NCI-H1092 treated with DMSO at 0.1 percent for 48 hours (cell line): Measurements from ENCODE around the gene ELK3.
A peak's percentile ranks its signal among the peaks of the same experiment; 100 is the strongest.

Experiments
- DNase-seq: peaks from one replicate; lab custom pipeline; 2025; lab: John Stamatoyannopoulos, UW

ELK3 gene

DNA sequence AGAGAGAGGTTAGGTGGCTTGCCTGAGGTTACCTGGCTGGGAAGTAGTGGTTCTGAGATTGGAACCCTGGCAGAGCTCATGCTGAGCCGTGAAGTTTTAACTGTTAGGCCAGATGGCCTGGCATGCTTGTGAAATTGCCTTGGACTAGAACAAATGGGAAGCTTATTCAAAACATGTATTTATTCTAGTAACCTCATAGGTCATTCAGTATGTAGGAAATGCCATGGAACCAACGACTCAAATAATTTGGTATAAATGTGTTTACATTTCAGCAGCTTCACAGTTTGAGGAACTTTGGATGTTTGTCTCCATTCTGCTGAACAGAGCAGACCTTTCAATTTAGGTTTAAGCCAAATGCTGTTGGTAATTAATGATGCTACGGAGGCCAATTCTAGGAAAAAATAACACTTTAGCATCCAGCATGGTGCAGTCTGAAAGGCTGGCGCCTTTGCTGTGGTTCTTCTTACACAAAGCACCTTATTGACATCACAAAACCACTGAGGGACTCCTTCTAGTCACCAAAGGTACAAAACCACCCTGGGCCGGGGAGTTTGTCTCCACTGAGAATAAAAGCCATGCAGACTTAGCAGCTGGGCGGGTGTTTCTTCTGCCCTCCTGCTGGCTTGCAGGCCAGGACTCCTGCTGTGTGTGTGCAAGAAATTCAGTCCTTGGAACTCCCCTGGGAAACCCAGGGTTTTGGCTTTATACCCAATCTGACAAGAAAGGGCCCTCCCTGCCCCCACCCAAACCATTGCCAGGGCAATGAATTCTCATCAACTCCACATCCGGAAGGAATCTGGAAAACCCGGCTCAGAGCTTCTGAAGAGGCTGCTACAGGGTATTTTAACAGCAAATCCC lies 64.2 kb downstream of the ELK3 start:
- DNase-seq = peak; percentile 51

GRCh38 chr12:96260231-96260630 lies 66.1 kb downstream of the ELK3 start:
- no peak for DNase-seq

GRCh38 chr12:96260644-96261043 lies 66.5 kb downstream of the ELK3 start:
- DNase-seq = no peak

DNA sequence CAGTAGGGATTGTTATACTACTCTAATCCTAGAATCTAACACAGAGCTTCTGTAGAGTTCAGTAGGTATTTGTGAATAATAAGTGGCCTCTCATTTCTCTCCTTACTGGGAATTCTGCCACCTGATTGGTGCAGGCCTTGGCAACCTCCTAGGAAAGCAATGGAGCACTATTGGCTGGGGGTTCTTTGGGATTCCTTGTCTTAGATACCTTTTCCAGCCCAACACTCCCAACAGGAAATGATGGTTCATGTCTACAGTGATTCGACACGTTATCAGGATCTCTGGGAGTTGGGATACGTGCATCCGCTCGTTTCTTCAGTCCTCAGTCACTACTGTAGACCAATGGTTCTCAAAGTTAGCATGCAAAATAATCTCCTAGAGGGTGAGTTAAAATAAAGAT lies 67.4 kb downstream of the ELK3 start:
- DNase-seq = no peak

- peak; percentile 87 for DNase-seq
Observed at GRCh38 chr12:96263449-96263902, 69.3 kb downstream of the ELK3 start.

GRCh38 chr12:96265400-96265799 lies 71.2 kb downstream of the ELK3 start:
- DNase-seq = no peak

GRCh38 chr12:96265836-96266235 lies 71.7 kb downstream of the ELK3 start:
- no peak for DNase-seq

- DNase-seq = no peak
Observed at GRCh38 chr12:96266238-96266637, 72.1 kb downstream of the ELK3 start.

- no peak for DNase-seq
Observed at GRCh38 chr12:96271469-96272199, 77.5 kb downstream of the ELK3 start.

GRCh38 chr12:96274331-96274730 lies 80.2 kb downstream of the ELK3 start:
- DNase-seq = no peak

DNA sequence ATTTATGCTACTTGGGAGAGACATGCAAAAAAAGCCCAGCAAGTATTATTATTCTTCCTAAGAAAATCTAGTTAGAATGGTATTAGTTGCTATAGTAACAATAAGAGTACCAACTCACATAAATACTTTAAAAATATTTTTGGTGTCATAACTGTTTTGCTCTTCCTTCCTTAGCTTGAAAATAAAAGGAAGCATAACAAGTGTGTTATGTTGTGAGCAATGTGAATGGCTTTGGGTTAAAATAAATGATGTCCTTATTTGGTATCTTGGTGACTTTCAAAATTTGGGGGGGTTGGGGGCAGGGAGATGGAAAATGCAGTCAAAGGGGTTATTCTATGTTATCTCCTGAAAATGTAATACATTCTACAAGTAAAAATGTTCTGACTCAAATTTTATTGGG lies 91.0 kb downstream of the ELK3 start:
- no peak for DNase-seq

- DNase-seq = no peak
Observed at GRCh38 chr12:96289067-96289466, 94.9 kb downstream of the ELK3 start.

DNA sequence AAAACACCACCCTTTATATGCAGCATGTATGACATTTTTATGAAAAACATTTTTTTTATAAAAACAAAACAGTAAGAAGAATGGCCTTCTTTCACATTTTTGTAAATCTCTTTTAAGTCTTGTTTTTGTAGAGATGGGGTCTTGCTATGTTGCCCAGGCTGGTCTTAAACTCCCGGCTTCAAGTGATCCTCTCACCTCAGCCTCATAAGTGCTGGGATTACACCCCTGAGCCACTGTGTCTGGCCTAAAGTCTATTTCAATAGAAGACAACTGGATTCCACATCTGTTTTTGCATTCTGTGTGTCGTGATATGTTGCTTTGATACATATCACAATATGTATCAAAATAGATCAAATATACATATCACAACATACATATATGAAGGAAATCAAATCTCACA lies 98.9 kb downstream of the ELK3 start:
- DNase-seq = no peak

- no peak for DNase-seq
Observed at GRCh38 chr12:96294831-96295230, 100.7 kb downstream of the ELK3 start.

DNA sequence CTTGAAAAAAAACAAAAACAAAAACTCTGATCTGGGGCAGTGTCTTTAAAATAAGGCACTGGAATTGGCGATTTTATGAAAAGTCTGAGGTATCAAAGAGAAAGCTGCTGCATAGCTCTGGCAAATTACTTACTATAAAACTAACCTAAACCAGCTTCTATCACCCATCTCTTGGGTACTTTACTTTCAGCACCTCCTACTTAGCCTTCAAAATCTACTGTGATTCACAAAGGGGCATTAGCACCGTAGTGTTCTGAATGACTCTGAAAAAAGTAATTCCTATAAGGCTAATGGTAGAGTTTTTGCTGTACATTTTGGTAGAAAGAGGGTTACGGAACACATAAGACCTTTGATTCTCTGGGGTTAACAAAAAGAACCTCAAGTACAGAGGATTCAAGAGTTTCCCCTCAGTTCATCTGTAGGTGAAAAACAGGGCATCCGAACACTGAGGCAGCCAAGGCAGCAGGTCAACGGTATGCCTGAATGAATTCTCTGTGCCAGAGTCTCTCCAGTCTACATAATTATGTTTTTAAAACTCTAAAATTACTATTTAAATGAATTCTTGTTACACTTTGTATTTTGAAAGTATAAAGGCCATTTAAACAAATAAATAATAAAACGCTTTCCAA lies 101.5 kb downstream of the ELK3 start:
- DNase-seq = no peak

DNA sequence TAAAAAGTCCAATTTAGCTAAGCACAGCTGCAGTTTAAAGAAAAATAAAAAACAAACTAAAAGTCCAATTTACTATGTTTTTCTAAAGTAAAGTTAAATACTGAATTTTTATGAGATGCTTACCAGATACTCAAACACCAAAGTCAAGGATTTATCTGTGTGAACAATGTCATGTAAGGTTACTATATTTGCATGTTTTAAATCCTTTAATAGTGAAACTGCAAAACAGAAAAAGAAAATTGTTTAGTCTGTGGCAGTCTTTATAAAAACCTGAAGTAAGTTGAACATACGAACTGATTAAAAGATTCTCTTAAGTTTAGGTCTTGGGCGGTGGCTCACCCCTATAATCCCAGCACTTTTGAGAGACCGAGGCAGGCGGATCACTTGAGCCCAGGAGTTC lies 103.3 kb downstream of the ELK3 start:
- DNase-seq = no peak

DNA sequence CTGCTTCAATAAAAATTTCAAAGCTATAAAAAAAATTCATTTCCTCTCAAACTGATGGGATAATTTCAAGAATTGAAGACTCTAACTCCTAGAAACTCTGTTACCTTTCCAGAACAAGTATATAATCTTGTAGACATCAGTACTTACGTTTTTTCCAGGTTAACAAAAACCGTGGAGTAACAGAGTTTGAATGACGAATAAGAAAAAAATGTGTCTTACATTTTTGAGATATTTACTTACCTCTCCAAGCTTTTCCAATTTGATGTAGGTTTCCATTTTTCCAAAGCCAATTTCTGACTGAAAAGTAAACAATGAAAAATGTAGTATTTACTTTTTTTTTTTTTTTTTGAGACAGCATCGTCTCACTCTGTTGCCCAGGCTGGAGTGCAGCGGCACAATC lies 105.9 kb downstream of the ELK3 start:
- no peak for DNase-seq

DNA sequence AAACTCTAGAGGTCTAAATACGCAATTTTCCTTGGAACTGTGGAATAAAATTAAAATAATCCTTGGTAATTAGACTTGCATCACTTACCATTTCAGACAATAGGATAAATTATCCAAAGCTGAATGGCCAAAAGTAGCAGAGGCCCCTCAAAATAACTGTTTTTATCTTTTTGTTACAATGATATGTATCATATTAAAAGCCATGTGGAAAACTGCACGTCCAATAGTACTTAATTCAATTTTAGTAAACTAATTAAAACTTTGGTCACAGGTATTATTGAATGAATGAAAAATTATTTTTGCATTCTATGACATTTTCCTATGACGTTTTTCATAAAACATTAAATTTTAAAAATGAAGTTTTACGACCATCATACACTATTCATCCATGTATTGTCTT lies 107.6 kb downstream of the ELK3 start:
- DNase-seq = no peak

DNA sequence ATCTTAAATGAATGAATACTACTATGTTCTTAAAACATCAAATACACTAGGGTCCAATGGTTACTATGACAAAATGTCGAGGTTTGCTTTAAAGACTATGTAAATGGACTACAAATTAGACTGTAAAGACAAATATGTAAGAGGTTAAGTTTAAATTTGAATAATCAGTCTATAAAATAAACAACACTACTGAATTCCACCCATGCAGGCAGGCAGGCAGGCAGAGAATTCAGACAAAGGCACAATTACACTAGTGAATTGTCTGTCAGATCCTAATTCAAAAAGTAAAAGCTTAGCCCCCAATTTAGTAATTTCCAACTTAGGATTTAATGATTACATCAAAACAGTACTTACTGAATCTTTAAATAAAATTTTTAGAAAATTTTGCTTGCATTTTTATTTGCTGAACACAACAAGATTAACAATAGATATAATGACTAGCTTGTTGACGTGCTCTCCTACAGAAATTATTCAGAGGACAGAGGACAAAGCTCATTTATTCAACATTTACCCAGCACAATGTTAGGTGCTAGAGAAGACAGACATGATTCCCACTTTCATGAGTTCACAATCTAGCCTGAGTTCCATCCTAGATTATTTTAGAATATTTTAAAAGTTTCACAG lies 108.6 kb downstream of the ELK3 start:
- DNase-seq = no peak

- no peak for DNase-seq
Observed at GRCh38 chr12:96303653-96304052, 109.5 kb downstream of the ELK3 start.

GRCh38 chr12:96305665-96306064 lies 111.5 kb downstream of the ELK3 start:
- no peak for DNase-seq

DNA sequence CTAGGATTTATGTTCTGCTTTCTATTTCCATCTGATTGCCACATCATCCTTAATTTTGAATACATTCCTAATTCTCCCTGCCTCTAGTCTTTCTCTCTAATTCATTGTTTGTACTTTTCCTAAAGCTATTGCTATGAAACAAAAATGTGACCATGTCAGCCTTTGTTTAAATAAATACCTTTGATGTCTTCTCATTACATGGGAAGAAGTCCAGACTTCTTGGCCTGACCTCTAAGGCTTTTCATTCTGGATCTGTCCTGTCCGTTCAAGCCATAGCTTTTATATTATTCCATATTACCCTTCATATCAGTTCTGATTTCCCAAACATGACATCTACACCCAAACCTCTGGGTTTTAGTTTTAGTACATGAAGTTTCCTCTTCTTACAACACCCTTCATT lies 114.7 kb downstream of the ELK3 start:
- DNase-seq = no peak
